Activated naive CD8-positive, alpha-beta T cell treated with anti-CD3 and anti-CD28 coated beads, Interleukin-2, amount 50 U/mL, for 24 hours (primary cell): Measurements from ENCODE around the gene NLRC3.
A peak's percentile ranks its signal among the peaks of the same experiment; 100 is the strongest.
"Not testable (repeated sequence)": the region's sequence is repeated elsewhere in the genome, so short reads cannot be mapped to it uniquely, and the experiment has no call there.

Experiments
- ATAC-seq: fragments of 150-1000 bp; cut with Tn5 transposase; one replicate; pipeline ENCODE4 v1.10.0; 2021
- DNase-seq: peaks from one replicate; pipeline ENCODE4 v3.0.0; 2021
- H3K27ac Mint-ChIP-seq: one replicate; pipeline ENCODE4 v1.8.0; 2021; ENCODE audit warnings: mild to moderate bottlenecking, mixed read lengths
- H3K27me3 Mint-ChIP-seq: one replicate; pipeline ENCODE4 v1.8.0; 2021; ENCODE audit warnings: mixed read lengths
- H3K36me3 Mint-ChIP-seq: one replicate; pipeline ENCODE4 v1.8.0; 2021; ENCODE audit warnings: low read depth, mixed read lengths
- H3K4me1 Mint-ChIP-seq: one replicate; pipeline ENCODE4 v1.8.0; 2021; ENCODE audit warnings: mixed read lengths
- H3K4me3 Mint-ChIP-seq: one replicate; pipeline ENCODE4 v1.8.0; 2021; ENCODE audit warnings: mild to moderate bottlenecking, moderate library complexity, mixed read lengths
- H3K9me3 Mint-ChIP-seq: one replicate; pipeline ENCODE4 v1.8.0; 2021; ENCODE audit warnings: mixed read lengths

The NLRC3 gene

DNA sequence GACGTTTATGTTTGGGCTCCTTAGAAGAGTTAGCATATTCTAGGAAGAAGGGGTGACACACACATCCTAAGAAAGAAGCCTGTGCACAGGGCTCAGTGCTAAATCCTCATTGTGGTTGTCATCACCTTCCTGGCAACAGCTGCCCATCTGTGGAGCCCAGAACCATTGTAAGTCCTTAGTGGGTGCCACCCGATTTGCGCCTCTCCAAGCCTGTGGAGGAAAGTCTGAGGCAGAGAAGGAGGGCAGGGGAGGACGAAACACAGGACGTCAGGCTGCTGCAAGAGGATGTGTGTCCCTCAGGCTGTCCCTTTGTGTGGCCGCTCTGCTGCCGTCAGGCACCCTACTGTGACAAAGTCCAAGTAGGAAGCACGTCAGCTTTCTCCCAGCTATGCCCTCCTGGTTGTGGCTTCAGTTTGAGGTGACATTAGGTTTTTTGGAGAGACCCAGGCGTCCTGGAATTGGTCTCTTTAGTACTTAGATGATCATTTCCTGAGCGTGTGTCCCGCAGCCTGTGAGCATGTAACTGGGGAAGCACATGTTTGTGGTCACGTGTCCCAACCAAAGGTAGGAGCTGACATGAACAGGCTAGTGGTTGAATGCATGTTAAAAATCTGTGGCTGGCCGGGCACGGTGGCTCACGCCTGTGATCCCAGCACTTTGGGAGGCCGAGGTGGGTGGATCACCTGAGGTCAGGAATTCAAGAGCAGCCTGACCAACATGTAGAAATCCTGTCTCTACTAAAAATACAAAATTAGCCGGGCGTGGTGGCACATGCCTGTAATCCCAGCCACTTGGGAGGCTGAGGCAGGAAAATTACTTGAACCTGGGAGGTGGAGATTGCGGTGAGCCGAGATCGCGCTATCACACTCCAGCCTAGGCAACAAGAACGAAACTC, 65.7 kb downstream of the NLRC3 start:
- Mint-ChIP-seq H3K4me1 (peaks cover 39% of the 10 kb centered on the region), H3K27ac (peak overlapping the region; percentile 9), H3K4me3 (no peak overlapping the region), H3K27me3 (no peaks in the 10 kb centered on the region), H3K9me3 (no peaks in the 10 kb centered on the region), H3K36me3 (peaks cover 31% of the 10 kb centered on the region)
- DNase-seq, result no peak
- no peak for ATAC-seq

GRCh38 chr16:3510416-3510815, 66.8 kb downstream of the NLRC3 start:
- H3K36me3 Mint-ChIP-seq, result peaks cover 40% of the 10 kb centered on the region
- no peaks in the 10 kb centered on the region for H3K27me3 Mint-ChIP-seq
- peaks cover 47% of the 10 kb centered on the region for H3K4me1 Mint-ChIP-seq
- no peak overlapping the region for H3K4me3 Mint-ChIP-seq
- H3K9me3 Mint-ChIP-seq, result no peaks in the 10 kb centered on the region
- ATAC-seq (no peak), DNase-seq (no peak)
- peak overlapping the region; percentile 27 for H3K27ac Mint-ChIP-seq

GRCh38 chr16:3509470-3509928, 67.7 kb downstream of the NLRC3 start:
- Mint-ChIP-seq H3K27me3 (no peaks in the 10 kb centered on the region), H3K9me3 (no peaks in the 10 kb centered on the region), H3K4me1 (peaks cover 55% of the 10 kb centered on the region), H3K36me3 (peaks cover 40% of the 10 kb centered on the region), H3K27ac (peak overlapping the region; percentile 77), H3K4me3 (no peak overlapping the region)
- DNase-seq, result peak; percentile 75
- peak; percentile 91 for ATAC-seq

DNA sequence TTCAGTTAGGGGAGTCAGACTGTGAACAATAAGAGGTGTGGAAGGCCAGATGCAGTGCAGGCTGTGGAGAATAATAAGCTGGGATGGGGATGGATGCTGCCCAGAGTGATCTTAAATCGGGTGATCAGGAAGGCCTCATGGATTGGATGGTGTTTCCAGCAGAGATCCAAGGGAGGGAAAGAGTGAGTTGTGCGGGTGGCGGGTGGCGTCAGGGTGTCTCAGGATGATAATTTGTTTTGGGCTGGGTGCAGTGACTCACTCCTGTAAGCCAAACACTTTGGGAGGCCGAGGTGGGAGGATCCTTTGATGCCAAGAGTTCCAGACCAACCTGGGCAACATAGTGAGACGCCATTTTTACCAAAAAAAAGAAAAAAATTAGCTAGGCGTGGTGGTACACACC, 68.5 kb downstream of the NLRC3 start:
- Mint-ChIP-seq H3K4me1 (peaks cover 55% of the 10 kb centered on the region), H3K9me3 (no peaks in the 10 kb centered on the region)

DNA sequence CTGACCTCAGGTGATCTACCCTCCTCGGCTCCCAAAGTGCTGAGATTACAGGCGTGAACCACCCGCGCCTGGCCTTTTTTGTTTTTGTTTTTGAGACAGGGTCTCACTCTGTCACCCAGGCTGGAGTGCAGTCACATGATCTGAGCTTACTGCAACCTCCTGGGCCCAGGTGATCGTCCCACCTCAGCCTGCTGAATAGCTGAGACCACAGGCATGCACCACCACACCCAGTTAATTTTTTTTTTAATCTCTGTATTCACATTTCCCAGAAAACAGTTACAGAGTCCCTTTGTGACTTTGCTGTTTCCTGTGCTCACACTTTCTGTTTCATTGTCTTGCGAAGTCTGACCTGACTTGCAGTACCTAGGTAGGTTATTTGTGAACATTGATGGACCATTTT, 73.7 kb downstream of the NLRC3 start:
- Mint-ChIP-seq H3K27me3 (no peaks in the 10 kb centered on the region), H3K4me3 (peak overlapping the region; percentile 68), H3K4me1 (peaks cover 70% of the 10 kb centered on the region), H3K36me3 (peaks cover 18% of the 10 kb centered on the region), H3K27ac (peak overlapping the region; percentile 76), H3K9me3 (no peaks in the 10 kb centered on the region)
- DNase-seq, result peak; percentile 44
- ATAC-seq, result peak; percentile 58

More for the DNA sequence above, 68.5 kb downstream of the NLRC3 start:
- H3K27me3 Mint-ChIP-seq, result no peaks in the 10 kb centered on the region
- no peak overlapping the region for H3K4me3 Mint-ChIP-seq
- H3K27ac Mint-ChIP-seq, result peak overlapping the region; percentile 77
- peaks cover 38% of the 10 kb centered on the region for H3K36me3 Mint-ChIP-seq
- DNase-seq, result no peak
- ATAC-seq, result no peak

- ATAC-seq (no peak), DNase-seq (no peak)
- H3K36me3 Mint-ChIP-seq, result peaks cover 11% of the 10 kb centered on the region
- peak overlapping the region; percentile 90 for H3K4me3 Mint-ChIP-seq
- H3K9me3 Mint-ChIP-seq, result no peaks in the 10 kb centered on the region
- H3K27ac Mint-ChIP-seq, result peak overlapping the region; percentile 92
- peaks cover 65% of the 10 kb centered on the region for H3K4me1 Mint-ChIP-seq
- H3K27me3 Mint-ChIP-seq, result no peaks in the 10 kb centered on the region
Measured at GRCh38 chr16:3501783-3502400, 75.3 kb downstream of the NLRC3 start.

DNA sequence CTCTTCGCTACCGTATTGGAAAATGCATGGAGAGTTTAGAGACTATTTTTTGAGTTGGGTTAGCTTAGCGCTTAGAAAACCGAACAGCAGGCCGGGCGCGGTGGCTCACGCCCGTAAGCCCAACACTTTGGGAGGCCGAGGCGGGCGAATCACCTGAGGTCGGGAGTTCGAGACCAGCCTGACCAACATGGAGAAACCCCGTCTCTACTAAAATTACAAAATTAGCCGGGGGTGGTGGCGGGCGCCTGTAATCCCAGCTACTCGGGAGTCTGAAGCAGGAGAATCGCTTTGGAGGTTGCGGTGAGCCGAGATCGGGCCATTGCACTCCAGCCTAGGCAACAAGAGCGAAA, 75.8 kb downstream of the NLRC3 start:
- not testable (repeated sequence) for H3K9me3 Mint-ChIP-seq, ATAC-seq, H3K27me3 Mint-ChIP-seq
- H3K27ac Mint-ChIP-seq, result peak overlapping the region; percentile 92
- peak; percentile 22 for DNase-seq
- peaks cover 11% of the 10 kb centered on the region for H3K36me3 Mint-ChIP-seq
- peak overlapping the region; percentile 90 for H3K4me3 Mint-ChIP-seq
- H3K4me1 Mint-ChIP-seq, result peaks cover 65% of the 10 kb centered on the region

- peaks cover 44% of the 10 kb centered on the region for H3K4me1 Mint-ChIP-seq
- DNase-seq, result no peak
- ATAC-seq, result no peak
- H3K27ac Mint-ChIP-seq, result no peak overlapping the region
- H3K9me3 Mint-ChIP-seq, result no peaks in the 10 kb centered on the region
- no peaks in the 10 kb centered on the region for H3K27me3 Mint-ChIP-seq
- peaks cover 1% of the 10 kb centered on the region for H3K36me3 Mint-ChIP-seq
- H3K4me3 Mint-ChIP-seq, result no peak overlapping the region
Measured at GRCh38 chr16:3498988-3499387, 78.2 kb downstream of the NLRC3 start.

GRCh38 chr16:3497771-3498170, 79.4 kb downstream of the NLRC3 start:
- no peak overlapping the region for H3K27ac Mint-ChIP-seq
- no peak overlapping the region for H3K4me3 Mint-ChIP-seq
- peaks cover 32% of the 10 kb centered on the region for H3K4me1 Mint-ChIP-seq
- no peak for ATAC-seq
- no peaks in the 10 kb centered on the region for H3K9me3 Mint-ChIP-seq
- peaks cover 1% of the 10 kb centered on the region for H3K36me3 Mint-ChIP-seq
- no peaks in the 10 kb centered on the region for H3K27me3 Mint-ChIP-seq
- DNase-seq, result no peak

DNA sequence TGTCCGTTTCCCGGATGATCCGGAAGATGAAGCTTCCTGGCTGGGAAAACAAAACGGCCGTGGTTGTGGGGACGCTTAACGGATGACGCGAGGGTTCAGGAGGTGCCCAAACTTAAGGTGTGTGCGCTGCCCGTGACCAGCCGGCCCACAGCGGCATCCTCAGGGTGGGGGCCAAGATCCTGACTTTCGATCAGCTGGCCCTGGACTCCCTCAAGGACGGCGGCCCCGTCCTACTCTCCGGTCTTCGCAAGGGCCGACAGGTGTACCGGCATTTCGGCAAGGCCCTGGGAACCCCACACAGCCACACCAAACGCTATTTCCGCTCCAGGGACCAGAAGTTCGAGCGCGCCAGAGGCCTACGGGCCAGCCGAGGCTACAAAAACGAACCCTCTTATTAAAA, 80.8 kb downstream of the NLRC3 start:
- H3K27ac Mint-ChIP-seq, result no peak overlapping the region
- H3K36me3 Mint-ChIP-seq, result peaks cover 1% of the 10 kb centered on the region
- DNase-seq, result no peak
- peaks cover 18% of the 10 kb centered on the region for H3K4me1 Mint-ChIP-seq
- H3K9me3 Mint-ChIP-seq, result no peaks in the 10 kb centered on the region
- no peak for ATAC-seq
- no peaks in the 10 kb centered on the region for H3K27me3 Mint-ChIP-seq
- H3K4me3 Mint-ChIP-seq, result no peak overlapping the region

- Mint-ChIP-seq H3K27me3 (no peaks in the 10 kb centered on the region), H3K4me1 (peaks cover 7% of the 10 kb centered on the region), H3K27ac (no peak within 1 kb of the TSS), H3K36me3 (no peaks in the 10 kb centered on the region), H3K4me3 (no peak within 1 kb of the TSS), H3K9me3 (no peaks in the 10 kb centered on the region)
- no peak for DNase-seq
- no peak for ATAC-seq
Measured at GRCh38 chr16:3495176-3495575, 82.0 kb downstream of the NLRC3 start, which contains the start of gene C16orf90. Gene C16orf90, minus strand, starts transcription at chr16:3495489. Its CDS starts 68 bp downstream, at chr16:3495421.

DNA sequence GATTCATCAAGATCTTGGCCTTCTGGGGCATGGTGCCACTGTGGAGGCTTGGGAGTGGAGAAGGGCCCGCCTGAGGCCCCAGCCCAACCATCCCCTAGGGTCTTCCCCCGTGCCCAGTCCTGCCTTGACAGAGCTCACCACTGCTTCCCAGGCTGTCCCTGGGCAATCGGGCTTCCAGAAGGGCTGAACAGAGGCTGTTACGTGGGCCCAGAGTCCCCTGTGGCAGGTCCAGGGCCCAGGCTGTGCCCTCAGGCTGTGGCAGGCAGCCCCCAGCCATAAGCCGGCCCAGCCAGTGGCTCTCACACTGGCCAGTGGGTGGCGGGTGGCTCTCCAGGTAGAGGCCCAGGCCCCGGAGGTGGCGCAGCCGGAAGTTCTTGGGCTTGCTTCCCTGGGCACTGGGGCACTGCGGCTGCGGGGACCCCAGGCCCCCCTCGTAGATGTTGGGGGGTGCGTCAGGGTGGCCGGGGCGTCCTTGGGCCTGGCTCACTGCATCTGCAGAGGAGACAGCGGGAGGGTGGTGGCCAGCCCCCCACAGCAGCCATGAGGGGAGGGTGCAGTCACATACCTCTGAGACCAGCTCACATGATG, 82.7 kb downstream of the NLRC3 start:
- H3K4me1 Mint-ChIP-seq, result peaks cover under 1% of the 10 kb centered on the region
- ATAC-seq (no peak), DNase-seq (no peak)
- H3K36me3 Mint-ChIP-seq, result no peaks in the 10 kb centered on the region
- H3K27me3 Mint-ChIP-seq, result no peaks in the 10 kb centered on the region
- H3K27ac Mint-ChIP-seq, result no peak overlapping the region
- H3K9me3 Mint-ChIP-seq, result no peaks in the 10 kb centered on the region
- H3K4me3 Mint-ChIP-seq, result no peak overlapping the region

- Mint-ChIP-seq H3K9me3 (no peaks in the 10 kb centered on the region), H3K4me3 (no peak overlapping the region), H3K4me1 (no peaks in the 10 kb centered on the region), H3K36me3 (no peaks in the 10 kb centered on the region), H3K27ac (no peak overlapping the region), H3K27me3 (no peaks in the 10 kb centered on the region)
- ATAC-seq (no peak), DNase-seq (no peak)
Measured at GRCh38 chr16:3492356-3492755, 84.8 kb downstream of the NLRC3 start.

DNA sequence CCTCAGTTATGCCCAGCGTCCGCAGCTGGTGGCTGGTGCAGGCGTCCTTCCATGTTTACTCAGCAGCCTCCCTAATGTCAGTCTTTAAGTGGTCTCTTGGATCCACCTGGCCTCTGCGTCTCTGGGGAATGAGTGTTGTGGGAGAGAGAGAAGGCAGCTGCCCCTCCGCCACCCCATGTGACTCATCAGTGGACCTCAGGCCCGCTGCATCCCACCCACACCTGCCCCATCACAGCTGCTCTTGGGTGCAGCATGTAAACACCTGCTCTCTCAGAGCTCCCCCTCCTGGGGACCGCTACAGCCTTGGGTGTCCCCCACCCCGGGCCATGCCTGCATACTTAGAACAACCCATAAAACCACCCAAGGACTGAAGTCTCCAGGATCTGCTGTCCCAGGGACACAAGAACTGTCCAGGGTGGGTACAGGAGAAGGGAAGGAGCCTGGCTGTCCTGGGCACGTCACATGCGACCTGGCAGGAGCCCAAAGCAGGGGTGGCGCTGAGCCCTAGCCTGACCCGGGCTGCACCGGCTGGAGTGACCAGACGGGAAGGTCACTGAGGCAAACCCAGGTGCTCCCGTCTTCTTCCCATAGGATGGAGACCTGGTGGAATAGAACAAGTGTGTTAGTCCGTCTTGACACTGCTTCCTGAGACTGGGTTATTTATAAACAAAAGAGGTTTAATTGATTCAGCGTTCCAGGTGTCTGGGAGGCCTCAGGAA, 86.1 kb downstream of the NLRC3 start:
- DNase-seq, result no peak
- Mint-ChIP-seq H3K4me3 (no peak overlapping the region), H3K36me3 (no peaks in the 10 kb centered on the region), H3K4me1 (no peaks in the 10 kb centered on the region), H3K9me3 (no peaks in the 10 kb centered on the region), H3K27me3 (no peaks in the 10 kb centered on the region), H3K27ac (no peak overlapping the region)
- no peak for ATAC-seq
